HS-27A (cell line): Measurements from ENCODE around the gene ZNF165.
"Not testable (repeated sequence)": the region's sequence is repeated elsewhere in the genome, so short reads cannot be mapped to it uniquely, and the experiment has no call there.

Experiments
- DNase-seq: peaks from one replicate; pipeline ENCODE4 v3.0.0-alpha.2; 2012; ENCODE audit warnings: low read depth, missing footprints

ZNF165 gene

GRCh38 chr6:28122283-28122682 lies 41.9 kb downstream of the ZNF165 start:
- not testable (repeated sequence) for DNase-seq

- DNase-seq, result no peak
Measured at GRCh38 chr6:28124350-28124970, 44.1 kb downstream of the ZNF165 start, which contains the start of gene ZSCAN16. Gene ZSCAN16, plus strand, starts transcription at chr6:28124609. Its CDS starts 835 bp downstream, at chr6:28125444.

- DNase-seq, result no peak
Measured at GRCh38 chr6:28124971-28125353, 44.6 kb downstream of the ZNF165 start.

- no peak for DNase-seq
Measured at GRCh38 chr6:28125401-28125800, 45.0 kb downstream of the ZNF165 start.

GRCh38 chr6:28134015-28134414 lies 53.6 kb downstream of the ZNF165 start:
- DNase-seq, result no peak

GRCh38 chr6:28134716-28135115 lies 54.3 kb downstream of the ZNF165 start:
- no peak for DNase-seq

- no peak for DNase-seq
Measured at GRCh38 chr6:28135393-28135792, 55.0 kb downstream of the ZNF165 start.

- peak; percentile 94 for DNase-seq
Measured at GRCh38 chr6:28136585-28137504, 56.5 kb downstream of the ZNF165 start.

GRCh38 chr6:28137505-28137981 lies 57.2 kb downstream of the ZNF165 start:
- no peak for DNase-seq
